CD14-positive monocyte (primary cell): Measurements from ENCODE around the gene SYNJ2. TPM values are rescaled to one million over a fixed set of nuclear protein-coding genes. Genes with fewer than 3 reads are reported as not detected.
"Not testable (repeated sequence)": the region's sequence is repeated elsewhere in the genome, so short reads cannot be mapped to it uniquely, and the experiment has no call there.

ENCODE experiments used
- DNase-seq, 3 donors: peaks; one replicate each; pipeline ENCODE4 v3.0.0-alpha.2; 2011 to 2022
- H2AFZ ChIP-seq: 2 replicates; pipeline ENCODE4 v1.6.0; 2012; ENCODE audit warnings: mild to moderate bottlenecking, low read depth, low read length, inconsistent platforms; ENCODE audit not compliant: insufficient read depth, poor library complexity, severe bottlenecking
- H3K27ac ChIP-seq, 2 donors: 1 replicate in 1 of 2; 2 replicates in 1 of 2; pipeline ENCODE4 v1.5.1; 2012 to 2013; ENCODE audit warnings: low read length in 2 of 2, control low read depth in 1 of 2, inconsistent platforms in 1 of 2, low read depth in 1 of 2, mild to moderate bottlenecking in 1 of 2
- H3K27me3 ChIP-seq, 2 donors: one replicate each; pipeline versions ENCODE4 v1.6.0 to v1.6.1; 2011 to 2013; ENCODE audit warnings: low read length in 2 of 2; ENCODE audit not compliant: control insufficient read depth in 2 of 2, insufficient read depth in 2 of 2
- H3K36me3 ChIP-seq, 2 donors: replicated peaks in 1 of 2; 1 replicate in 1 of 2; 2 replicates in 1 of 2; pipeline versions ENCODE4 v1.5.1 to v1.6.1; 2012 to 2013; ENCODE audit warnings: low read length in 2 of 2, control low read depth in 1 of 2, inconsistent platforms in 1 of 2, mild to moderate bottlenecking in 1 of 2; ENCODE audit not compliant: insufficient read depth in 2 of 2, control insufficient read depth in 1 of 2
- H3K4me1 ChIP-seq, 2 donors: 1 replicate in 1 of 2; 2 replicates in 1 of 2; pipeline versions ENCODE4 v1.5.1 to v1.6.1; 2012 to 2013; ENCODE audit warnings: low read length in 2 of 2, control low read depth in 1 of 2, inconsistent platforms in 1 of 2, mild to moderate bottlenecking in 1 of 2, moderate library complexity in 1 of 2; ENCODE audit not compliant: insufficient read depth in 2 of 2, control insufficient read depth in 1 of 2
- H3K4me2 ChIP-seq: replicated peaks from 2 replicates; pipeline ENCODE3; 2012; ENCODE audit warnings: low read length, moderate library complexity, mild to moderate bottlenecking; ENCODE audit not compliant: poor library complexity, severe bottlenecking; ENCODE audit errors: extremely low read depth
- H3K4me3 ChIP-seq, 3 experiments: fragments of 200-600 bp in 1 of 3; sonication (generic) in 1 of 3; replicated peaks in 1 of 3; 1 replicate in 2 of 3; 2 replicates in 1 of 3; pipeline ENCODE4 v1.5.1; 2011 to 2013; ENCODE audit warnings: low read length in 3 of 3, mild to moderate bottlenecking in 3 of 3, control low read depth in 2 of 3, low read depth in 2 of 3, inconsistent platforms in 1 of 3, moderate library complexity in 1 of 3
- H3K79me2 ChIP-seq: 2 replicates; pipeline ENCODE4 v1.6.0; 2012; ENCODE audit warnings: mild to moderate bottlenecking, control low read depth, inconsistent platforms, low read length, moderate library complexity; ENCODE audit not compliant: insufficient read depth
- H3K9ac ChIP-seq: 2 replicates; pipeline ENCODE4 v1.6.0; 2017; ENCODE audit warnings: low read length, mild to moderate bottlenecking; ENCODE audit not compliant: insufficient read depth, poor library complexity, severe bottlenecking
- H3K9me3 ChIP-seq, 2 donors: replicated peaks in 1 of 2; 1 replicate in 1 of 2; 2 replicates in 1 of 2; pipeline versions ENCODE4 v1.5.1 to v1.6.1; 2012 to 2013; ENCODE audit warnings: low read length in 2 of 2, control low read depth in 1 of 2; ENCODE audit not compliant: control insufficient read depth in 1 of 2, insufficient read depth in 1 of 2
- H4K20me1 ChIP-seq: 2 replicates; pipeline ENCODE4 v1.6.0; 2012; ENCODE audit warnings: mild to moderate bottlenecking, low read length, control low read depth, moderate library complexity; ENCODE audit not compliant: insufficient read depth
- H3K27ac Mint-ChIP-seq, 7 donors: one replicate each; pipeline ENCODE4 v1.8.0; 2020; ENCODE audit warnings: mild to moderate bottlenecking in 7 of 7, mixed read lengths in 7 of 7, moderate library complexity in 6 of 7, inconsistent platforms in 2 of 7
- H3K27me3 Mint-ChIP-seq, 3 donors: one replicate each; pipeline ENCODE4 v1.8.0; 2021 to 2022; ENCODE audit warnings: low read depth in 3 of 3, mild to moderate bottlenecking in 3 of 3, mixed read lengths in 3 of 3, moderate library complexity in 3 of 3, inconsistent platforms in 1 of 3
- H3K36me3 Mint-ChIP-seq, 2 donors: one replicate each; pipeline ENCODE4 v1.8.0; 2020; ENCODE audit warnings: mixed read lengths in 2 of 2, inconsistent platforms in 1 of 2, mild to moderate bottlenecking in 1 of 2
- H3K4me1 Mint-ChIP-seq: one replicate; pipeline ENCODE4 v1.8.0; 2020; ENCODE audit warnings: mild to moderate bottlenecking, mixed read lengths
- H3K4me3 Mint-ChIP-seq, 2 donors: one replicate each; pipeline ENCODE4 v1.8.0; 2020; ENCODE audit warnings: mild to moderate bottlenecking in 2 of 2, mixed read lengths in 2 of 2, moderate library complexity in 1 of 2
- H3K9me3 Mint-ChIP-seq, 7 donors: one replicate each; pipeline ENCODE4 v1.8.0; 2020 to 2022; ENCODE audit warnings: mixed read lengths in 7 of 7, mild to moderate bottlenecking in 6 of 7, moderate library complexity in 6 of 7, inconsistent platforms in 2 of 7
- WGBS: methylation state at CpG from one replicate; pipeline ENCODE4 v1.1.5; 2013; ENCODE audit warnings: missing lambda C conversion rate; ENCODE audit not compliant: insufficient coverage; 5-methylcytosine and 5-hydroxymethylcytosine counted together
- intact Hi-C, 2 donors: fragments of 100-400 bp; cut with micrococcal nuclease; formaldehyde crosslinking; loops; one replicate each; pipeline versions ENCODE4 v1.15.0 to v1.15.1; 2023
- polyA plus RNA-seq, 3 donors: library from polyadenylated mRNA; depleted of rRNA in 1 of 3; unstranded in 2 of 3; stranded (reverse) in 1 of 3; fragments of 300-500 nt in 2 of 3; fragments of >200 nt in 1 of 3; fragmentation: Illumina TruSeq in 2 of 3; gene quantifications; 1 replicate in 2 of 3; 2 replicates in 1 of 3; pipeline ENCODE4 v1.2.3, GENCODE V29; 2012 to 2021
- TF ChIP-seq, protein P1 (sequence below): fragments of 200-600 bp; IDR thresholded peaks from one replicate; pipeline ENCODE4 v1.8.0; 2022; ENCODE audit warnings: antibody characterized with exemption, mild to moderate bottlenecking

The SYNJ2 gene
- polyA plus RNA-seq, 3 donors, result 0.82 to 2.0 (median 1.6) TPM

DNA sequence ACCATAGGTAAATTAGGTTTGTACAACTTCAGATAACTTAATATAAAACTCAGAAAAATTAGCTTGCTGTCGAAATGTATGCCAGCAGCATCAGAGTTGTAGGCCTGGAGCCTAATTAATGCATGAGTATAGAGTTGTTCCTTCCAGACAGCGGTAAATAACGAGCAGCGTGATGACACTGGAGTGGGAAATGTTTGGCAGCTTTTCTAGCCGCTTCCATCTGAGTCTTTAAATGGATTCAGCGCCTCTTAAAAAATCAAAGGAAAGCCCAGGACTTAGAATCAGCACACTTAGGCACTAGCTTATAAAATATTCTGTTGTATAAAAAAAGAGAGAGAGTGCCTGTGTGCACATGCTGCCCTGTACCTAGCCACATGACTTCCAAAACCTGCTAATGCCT, 43.7 kb upstream of the SYNJ2 start:
- TF ChIP-seq, protein P1, sequence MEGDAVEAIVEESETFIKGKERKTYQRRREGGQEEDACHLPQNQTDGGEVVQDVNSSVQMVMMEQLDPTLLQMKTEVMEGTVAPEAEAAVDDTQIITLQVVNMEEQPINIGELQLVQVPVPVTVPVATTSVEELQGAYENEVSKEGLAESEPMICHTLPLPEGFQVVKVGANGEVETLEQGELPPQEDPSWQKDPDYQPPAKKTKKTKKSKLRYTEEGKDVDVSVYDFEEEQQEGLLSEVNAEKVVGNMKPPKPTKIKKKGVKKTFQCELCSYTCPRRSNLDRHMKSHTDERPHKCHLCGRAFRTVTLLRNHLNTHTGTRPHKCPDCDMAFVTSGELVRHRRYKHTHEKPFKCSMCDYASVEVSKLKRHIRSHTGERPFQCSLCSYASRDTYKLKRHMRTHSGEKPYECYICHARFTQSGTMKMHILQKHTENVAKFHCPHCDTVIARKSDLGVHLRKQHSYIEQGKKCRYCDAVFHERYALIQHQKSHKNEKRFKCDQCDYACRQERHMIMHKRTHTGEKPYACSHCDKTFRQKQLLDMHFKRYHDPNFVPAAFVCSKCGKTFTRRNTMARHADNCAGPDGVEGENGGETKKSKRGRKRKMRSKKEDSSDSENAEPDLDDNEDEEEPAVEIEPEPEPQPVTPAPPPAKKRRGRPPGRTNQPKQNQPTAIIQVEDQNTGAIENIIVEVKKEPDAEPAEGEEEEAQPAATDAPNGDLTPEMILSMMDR, result no peak
- Histone ChIP-seq H3K27me3 (no peaks in the 10 kb centered on the region), H3K4me1 (no peaks in the 10 kb centered on the region), H3K4me3 (no peak overlapping the region), H3K36me3 (peaks cover 30 to 96% of the 10 kb centered on the region in 2 donors), H3K4me2 (no peak overlapping the region), H2AFZ (no peak overlapping the region), H4K20me1 (no peaks in the 10 kb centered on the region), H3K9ac (no peak overlapping the region), H3K27ac (no peak overlapping the region), H3K79me2 (no peaks in the 10 kb centered on the region), H3K9me3 (no peaks in the 10 kb centered on the region)
- no peak overlapping the region for H3K27ac Mint-ChIP-seq
- H3K9me3 Mint-ChIP-seq, result no peaks in the 10 kb centered on the region
- H3K27me3 Mint-ChIP-seq, result no peaks in the 10 kb centered on the region
- no peaks in the 10 kb centered on the region for H3K4me1 Mint-ChIP-seq
- no peak for DNase-seq
- intact Hi-C loops, result no loop called here
- peaks cover 56 to 65% of the 10 kb centered on the region in 2 donors for H3K36me3 Mint-ChIP-seq
- WGBS, result 91% methylated on average over 4 of the region's 6 CpGs
- H3K4me3 Mint-ChIP-seq, result no peak overlapping the region

DNA sequence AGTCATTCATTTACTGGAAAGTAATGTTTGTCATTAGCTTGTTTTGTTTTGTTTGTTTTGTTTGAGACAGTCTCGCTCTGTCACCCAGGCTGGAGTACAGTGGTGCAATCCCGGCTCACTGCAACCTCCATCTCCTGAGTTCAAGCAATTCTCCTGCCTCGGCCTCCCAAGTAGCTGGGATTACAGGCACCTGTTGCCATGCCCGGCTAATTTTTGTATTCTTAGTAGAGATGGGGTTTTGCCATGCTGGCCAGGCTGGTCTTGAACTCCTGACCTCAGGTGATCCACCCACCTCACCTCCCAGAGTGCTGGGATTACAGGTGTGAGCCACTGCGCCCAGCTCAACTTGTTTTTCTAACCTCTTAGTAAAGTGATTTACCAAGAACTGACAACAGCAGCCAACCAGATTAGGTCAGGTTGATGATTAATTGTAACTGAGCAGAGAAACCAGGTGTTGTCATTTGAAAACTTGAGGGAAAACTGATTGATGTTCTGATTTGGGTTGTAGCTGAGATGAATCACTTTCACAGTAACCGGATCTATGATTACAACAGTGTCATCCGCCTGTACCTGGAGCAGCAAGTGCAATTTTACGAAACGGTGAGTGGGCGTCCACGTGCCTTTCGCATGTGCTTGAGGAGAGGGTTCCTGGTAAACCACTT, 41.2 kb upstream of the SYNJ2 start:
- WGBS, result 83% methylated on average over 1 of the region's 12 CpGs
- H3K4me3 Mint-ChIP-seq, H3K27ac Mint-ChIP-seq, H4K20me1 ChIP-seq, H3K9me3 ChIP-seq, H2AFZ ChIP-seq, H3K9me3 Mint-ChIP-seq, H3K79me2 ChIP-seq, H3K4me2 ChIP-seq, H3K4me3 ChIP-seq, H3K9ac ChIP-seq, H3K27me3 ChIP-seq, H3K27ac ChIP-seq, H3K27me3 Mint-ChIP-seq, H3K4me1 ChIP-seq, H3K4me1 Mint-ChIP-seq, intact Hi-C loops, DNase-seq: not testable (repeated sequence)
- H3K36me3 Mint-ChIP-seq, result peaks cover 69 to 74% of the 10 kb centered on the region in 2 donors
- H3K36me3 ChIP-seq, result peaks cover 32 to 93% of the 10 kb centered on the region in 2 donors
